ENCODE data around the gene PVALEF.
A peak's percentile ranks its signal among the peaks of the same experiment; 100 is the strongest.

PVALEF gene

DNA sequence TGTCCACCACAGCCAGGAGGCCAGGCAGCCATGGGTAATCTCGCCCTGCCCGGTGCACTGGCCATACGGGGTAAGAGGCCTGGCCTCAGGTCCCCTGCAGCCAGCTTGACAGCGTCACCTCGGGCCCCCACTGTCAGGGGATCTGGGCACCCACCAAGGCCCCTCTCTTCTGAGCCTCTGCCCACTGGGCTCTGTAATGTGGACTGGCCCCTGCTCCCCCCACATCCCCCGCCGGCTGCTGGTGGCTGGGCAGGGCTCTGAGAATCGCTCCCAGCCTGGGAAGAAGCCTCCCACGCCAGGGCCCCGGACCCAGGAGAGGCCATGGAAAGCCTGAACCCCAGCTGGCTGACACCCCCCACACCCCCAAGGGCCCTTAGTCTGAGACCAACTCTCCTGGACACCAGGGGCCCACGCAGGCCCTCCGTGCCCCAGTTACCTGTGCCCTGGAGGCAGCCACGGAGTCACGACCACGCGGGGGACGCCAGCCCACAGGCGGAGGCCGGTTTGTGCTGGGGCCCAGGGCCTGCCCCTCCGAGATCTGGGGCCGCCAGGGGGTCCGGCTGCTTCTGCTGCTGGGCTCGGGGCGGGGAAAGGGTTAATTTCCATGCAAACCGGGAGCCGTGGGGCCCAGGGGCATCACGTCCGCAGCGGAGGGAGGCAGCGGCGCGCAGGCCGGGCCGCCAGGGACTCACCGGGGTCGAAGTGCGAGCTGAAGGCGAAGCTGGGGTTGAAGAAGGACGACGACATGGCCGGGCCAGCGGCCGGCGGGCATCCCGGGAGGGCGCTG is at the start of gene PVALEF:
TSS of gene PVALEF (plus strand) at position 262 of the 787 bp plus-strand sequence. CDS start 15,720 bp downstream, outside the sequence.
- no peak for DNase-seq

GRCh38 chr17:81115749-81116464 is 49.4 kb upstream of the PVALEF start:
- DNase-seq = no peak

DNA sequence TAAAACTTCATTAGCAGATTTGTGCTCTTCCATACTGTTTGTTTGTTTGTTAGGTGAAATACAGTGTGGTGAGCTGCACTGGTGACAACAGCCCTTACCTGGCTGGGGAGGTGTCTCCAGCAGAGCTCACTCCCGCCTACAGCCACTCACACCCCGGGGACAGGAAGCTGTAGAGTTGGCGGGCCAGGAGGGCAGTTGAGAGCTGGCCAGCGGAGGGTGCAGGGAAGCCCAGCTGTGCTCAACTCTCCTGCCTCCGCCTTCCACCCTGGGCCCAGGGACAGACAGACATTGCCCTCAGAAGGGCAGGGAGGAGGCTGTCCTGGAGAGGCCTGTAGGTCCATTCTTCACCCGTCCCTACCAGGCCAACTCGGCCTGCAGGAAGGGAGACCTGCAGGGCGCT is 48.6 kb upstream of the PVALEF start:
- DNase-seq = no peak

GRCh38 chr17:81117672-81118198 is 47.6 kb upstream of the PVALEF start:
- DNase-seq = no peak

- DNase-seq = no peak
Observed at GRCh38 chr17:81118308-81119221, 46.7 kb upstream of the PVALEF start.

DNA sequence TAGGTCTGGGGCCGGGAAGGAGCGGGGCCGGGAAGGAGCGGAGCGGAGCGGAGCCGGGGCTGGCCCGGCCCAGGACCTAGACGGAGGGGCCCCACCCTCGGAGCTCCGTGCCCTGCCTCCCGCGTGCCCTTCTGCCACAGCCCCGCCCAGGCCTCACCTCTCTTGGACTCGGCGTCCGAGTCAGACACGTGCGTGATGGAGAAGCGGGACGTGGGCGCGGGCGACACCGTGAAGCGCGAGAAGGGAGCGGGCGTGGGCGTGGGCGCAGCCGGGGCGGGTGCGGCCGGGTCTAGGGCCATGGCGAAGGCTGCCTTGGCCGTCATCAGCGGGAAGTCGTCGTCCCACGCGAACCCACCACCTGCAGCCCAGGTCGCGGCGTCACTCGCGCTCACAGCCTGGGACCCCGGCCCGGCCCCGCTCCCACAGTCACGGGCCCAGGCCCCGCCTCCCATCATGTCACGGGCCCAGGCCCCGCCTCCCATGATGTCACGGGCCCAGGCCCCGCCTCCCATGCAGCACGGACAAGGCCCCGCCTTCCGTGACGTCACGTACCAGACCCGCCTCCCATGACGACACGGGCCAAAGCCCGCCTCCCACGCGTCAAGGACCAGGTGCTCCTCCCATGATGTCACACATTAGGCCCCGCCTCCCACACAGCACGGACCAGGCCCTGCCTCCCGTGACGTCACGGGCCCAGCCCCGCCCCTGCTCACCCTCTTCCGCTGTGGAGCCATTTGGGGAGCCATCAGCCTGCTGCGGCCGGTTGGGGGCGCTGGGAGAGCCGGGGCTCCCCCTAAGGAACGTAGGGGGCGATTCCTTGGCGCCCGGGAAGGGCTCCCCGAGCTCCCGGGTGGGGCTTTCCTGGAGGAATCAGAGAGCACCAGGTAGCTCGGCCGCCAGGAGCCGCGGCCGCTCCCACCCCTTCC is 45.8 kb upstream of the PVALEF start:
- peak; percentile 94 to 95 for DNase-seq

DNA sequence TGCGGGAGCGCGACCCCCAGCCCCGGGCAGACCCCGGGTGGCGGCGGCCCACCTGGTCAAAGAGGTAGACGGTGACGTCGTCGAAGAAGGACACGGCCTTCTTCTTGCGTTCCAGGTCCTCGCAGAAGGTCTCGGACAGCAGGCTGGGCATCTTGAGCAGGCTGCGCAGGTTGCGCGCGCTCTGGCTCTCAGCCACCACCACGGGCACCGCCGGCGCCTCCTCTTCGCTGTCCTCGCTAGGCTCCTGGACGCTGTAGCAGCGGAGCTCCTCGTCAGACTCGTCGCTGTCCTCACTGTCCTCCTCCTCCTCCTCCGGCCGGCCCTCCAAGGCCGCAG is 45.2 kb upstream of the PVALEF start:
- no peak for DNase-seq

GRCh38 chr17:81120695-81121621 is 44.3 kb upstream of the PVALEF start:
- no peak for DNase-seq

- DNase-seq = no peak
Observed at GRCh38 chr17:81121841-81122733, 43.2 kb upstream of the PVALEF start.

DNA sequence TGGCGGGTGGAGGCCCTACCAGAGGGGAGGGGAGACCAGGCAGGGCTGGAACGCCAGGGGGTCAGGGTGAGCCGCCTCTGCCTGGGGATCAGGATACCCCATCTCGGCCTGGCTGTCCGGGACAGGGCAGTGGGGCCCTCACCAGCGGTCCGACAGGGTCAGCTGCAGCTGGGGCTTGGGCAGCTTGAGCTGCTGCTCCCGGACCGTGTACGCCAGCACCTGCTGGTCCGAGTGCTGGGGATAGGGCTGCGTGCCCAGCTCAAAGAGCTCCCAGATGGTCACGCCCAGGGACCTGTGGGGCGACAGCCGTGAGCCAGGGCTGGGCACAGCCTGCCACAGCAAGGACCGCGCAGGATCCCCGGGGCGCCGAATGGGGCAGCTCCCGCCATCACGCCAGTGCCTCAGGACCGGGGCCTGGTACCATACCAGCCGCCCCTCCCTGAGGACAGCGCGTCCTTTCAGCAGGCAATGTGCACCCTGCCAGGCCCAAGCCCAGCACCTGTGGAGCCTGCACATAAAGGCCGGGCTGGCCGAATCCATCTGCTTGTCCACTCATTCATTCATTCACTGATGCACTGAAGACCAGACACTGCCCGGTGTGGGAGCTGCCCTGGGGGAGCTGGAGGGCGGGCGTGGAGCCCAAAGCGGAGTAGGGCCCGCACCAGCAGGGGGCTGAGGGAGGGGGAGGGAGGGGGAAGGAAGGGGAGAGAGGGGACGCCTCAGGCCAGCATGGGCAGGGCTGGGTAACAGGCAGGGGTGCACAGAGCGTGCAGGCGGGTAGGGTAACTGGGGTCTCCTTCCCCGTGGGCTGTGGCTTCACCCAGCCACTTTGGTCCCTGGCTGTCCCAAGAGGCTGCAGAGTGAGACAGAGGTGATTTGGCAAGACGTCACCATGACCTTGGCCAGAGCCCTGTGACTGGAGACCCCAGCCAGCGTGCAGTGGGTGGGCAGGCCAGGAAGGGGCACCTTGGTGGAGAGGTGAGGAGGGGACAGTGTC is 42.0 kb upstream of the PVALEF start:
- no peak for DNase-seq

- no peak for DNase-seq
Observed at GRCh38 chr17:81124377-81124776, 40.9 kb upstream of the PVALEF start.

GRCh38 chr17:81125573-81126081 is 39.7 kb upstream of the PVALEF start:
- no peak for DNase-seq

- DNase-seq = no peak
Observed at GRCh38 chr17:81126281-81127132, 38.8 kb upstream of the PVALEF start.

- no peak for DNase-seq
Observed at GRCh38 chr17:81127133-81127455, 38.2 kb upstream of the PVALEF start.

- no peak for DNase-seq
Observed at GRCh38 chr17:81127526-81128177, 37.7 kb upstream of the PVALEF start.

DNA sequence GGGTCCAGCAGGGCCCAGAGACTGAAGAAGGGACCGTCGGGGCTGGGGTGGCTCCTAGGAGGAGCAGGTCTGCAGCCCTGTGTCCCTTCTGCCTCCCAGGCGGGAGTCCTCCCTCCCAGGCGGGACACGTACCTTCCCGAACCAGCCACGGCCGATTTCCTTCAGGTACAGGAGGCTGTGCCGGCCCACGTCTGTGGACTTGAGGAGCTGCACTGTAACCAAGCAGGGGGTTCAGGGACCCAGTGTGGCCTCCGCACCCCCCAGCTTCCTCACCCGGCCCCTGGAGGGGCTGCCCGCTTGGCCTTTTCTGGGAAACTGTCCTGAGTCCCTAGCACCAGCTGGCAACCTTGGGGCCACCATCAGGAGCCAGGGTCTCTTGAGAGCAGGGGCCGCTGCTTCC is 37.0 kb upstream of the PVALEF start:
- DNase-seq = no peak

DNA sequence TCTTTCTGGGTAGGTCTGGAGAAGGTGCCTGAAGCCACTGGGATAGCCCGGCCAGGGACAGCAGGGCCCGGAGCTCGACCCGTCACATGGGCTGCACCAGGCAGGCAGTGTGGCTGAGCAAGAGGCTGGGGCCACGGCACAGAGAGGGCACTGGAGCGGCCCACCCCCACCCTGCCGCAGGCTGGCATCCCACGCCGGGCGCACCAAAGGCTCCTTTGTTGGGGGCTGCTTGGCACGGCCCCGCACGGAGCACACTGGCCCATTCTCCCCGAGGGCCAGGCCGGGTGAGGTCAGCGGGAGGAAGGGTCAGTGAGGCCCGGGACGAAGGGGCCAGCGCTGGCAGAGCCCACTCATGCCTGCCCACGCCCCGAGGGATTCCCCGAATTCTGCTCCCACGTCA is 36.5 kb upstream of the PVALEF start:
- no peak for DNase-seq
